AG08396 (cell line): ENCODE results near the gene HJURP.

ENCODE experiments used
- DNase-seq: peaks from one replicate; pipeline ENCODE4 v3.0.0; 2012; ENCODE audit warnings: low spot score, mixed read lengths

The HJURP gene

DNA sequence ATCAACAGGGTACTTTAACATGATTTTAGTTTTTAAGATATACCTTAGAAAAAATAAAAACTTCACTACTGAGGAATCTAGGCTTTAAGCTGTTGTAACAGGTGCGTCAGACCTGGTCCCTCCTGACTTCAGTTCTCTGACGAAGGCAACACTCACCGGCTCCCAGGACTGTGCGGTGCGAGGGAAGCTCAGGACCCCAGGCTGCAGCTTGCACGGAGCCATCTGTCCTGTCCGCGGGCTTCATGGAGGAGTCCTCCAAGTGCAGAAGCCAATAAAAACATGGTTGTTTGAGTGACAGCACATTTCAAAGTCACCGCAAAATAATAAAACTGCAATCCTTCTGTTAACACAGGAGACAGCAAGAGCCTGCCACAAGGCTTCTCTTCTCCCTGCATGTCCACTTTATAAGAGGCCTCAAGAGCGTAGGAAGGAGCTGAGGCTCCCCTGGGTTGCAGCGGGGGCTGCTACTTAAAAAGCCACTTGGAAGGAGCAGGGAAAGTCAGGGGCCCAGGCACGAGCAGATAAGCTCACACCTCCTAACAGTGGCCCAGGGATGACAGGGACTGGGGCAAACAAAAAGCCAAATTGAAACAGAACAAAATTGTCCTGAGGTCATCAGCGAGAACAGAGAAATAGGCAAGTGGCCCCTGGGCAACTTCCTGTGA is 4.6 kb downstream of the HJURP start:
- DNase-seq, result no peak

DNA sequence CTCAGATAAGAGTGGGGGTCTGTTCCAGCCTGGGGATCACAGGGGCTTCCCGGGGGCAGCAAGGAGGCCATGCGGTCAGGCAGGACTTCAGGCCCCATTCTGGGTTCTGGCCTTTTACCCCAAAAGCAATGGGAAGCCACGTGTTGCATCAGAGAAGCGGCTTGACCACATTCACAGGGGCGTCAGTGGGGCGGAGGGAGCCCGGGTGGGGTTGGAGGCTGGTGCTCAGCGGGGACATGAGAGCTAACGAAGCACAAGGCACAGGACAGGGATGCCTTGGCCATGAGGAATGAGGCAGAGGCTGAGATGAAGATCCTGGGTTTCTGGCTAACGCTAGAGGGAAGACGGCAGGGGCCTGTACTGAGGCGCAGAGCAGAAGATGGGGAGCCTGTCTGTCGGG is 6.1 kb downstream of the HJURP start:
- DNase-seq, result no peak

DNA sequence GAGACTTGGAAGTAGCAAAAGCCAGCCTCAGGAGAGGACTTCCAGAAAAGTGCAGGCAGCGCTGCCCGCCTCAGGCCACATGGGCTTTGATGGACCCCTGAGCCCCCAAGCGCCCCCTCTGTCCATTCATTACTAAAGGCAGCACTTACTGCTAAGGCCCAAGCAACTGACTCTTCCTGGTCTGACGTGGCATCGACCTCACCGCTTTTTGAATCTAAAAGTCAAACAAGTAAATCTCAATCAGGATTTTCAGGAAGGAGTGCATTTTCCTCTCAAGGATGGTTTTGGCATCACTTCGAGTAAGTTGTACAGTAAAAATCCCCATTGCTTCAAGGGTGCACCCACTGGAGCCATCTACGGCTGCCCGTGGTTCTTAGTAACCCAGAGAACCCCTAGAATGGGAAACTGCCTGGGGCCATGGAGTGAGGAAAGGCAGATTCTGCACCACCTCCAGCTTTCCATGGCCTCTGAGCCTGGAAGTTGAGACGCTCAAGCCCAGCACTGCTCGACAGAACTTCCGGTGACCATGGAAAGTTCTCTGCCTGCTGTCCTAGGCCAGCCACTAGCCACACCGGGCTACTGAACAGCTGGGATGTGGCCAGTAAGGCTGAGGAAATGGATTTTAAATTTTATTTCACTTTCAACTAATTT is 7.0 kb downstream of the HJURP start:
- no peak for DNase-seq

DNA sequence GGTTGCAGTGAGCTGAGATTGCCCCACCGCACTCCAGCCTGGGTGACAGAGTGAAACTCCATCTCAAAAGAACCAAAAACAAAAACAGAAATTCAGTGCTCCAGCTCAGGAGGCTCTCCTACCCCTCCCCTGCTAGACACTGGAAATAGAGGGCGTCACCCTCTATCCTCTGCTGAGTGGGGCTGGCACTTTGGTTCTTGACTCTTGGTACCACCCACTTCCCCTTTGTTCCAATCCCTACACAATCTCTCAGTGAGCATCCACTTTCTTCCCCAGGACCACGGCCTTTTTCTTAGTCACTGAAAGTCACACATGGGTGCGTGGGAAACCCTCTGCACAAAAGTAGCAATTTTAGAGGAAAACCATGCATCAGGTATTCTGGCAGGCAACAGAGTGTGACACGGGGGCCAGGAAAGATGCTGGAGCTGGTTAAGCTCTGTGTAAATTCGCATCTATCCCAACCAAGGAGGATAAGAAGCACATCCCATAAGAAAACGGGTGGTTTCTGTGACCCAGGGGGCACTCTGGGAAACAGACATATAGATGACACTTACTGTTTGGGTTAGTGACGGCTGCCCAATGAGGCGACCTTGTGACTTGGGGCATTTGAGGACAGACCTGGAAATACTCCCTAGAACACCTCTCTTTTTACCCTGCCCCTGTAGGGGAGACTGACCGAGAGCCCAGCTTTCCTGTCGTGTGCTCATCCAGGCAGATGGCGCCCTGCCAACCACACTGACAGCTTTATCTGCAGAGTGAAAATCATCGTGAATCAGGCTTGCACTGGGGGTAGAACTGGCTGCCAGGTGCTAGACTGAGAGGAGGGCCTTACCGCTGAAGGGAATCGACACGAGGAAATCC is 7.7 kb downstream of the HJURP start:
- no peak for DNase-seq

DNA sequence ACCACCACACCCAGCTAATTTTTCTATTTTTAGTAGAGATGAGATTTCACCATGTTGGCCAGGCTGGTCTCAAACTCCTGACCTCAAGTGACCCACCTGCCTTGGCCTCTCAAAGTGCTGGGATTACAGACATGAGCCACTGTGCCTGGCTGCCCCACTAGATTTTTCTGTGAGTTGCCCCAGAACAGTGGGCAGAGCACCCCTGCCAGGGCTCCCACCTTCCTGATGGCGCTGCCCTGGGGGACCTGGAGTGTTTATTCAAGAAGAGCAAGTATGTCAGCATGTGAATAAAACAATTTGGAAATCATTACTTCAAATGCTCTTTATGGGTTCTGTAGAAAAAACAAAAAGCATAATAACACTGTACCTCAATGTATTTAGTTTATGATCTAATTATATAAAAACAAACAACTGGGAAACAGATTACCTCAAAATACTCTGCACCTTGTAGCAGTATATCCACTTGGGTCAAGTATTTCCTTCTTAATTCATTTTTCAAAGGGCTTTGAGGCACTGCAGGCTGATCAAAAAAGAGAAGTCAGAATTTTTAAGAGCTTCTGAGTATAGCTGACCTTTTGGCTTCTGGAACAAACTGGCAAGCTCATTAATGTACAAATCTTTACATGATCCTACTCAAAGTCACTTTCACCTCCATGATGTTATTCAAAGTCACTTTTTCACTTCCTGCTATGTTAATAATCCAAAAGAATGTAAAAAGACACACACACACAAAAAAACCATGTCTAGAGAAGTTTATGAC is 8.9 kb downstream of the HJURP start:
- no peak for DNase-seq

GRCh38 chr2:233844836-233845235 is 9.5 kb downstream of the HJURP start:
- no peak for DNase-seq

DNA sequence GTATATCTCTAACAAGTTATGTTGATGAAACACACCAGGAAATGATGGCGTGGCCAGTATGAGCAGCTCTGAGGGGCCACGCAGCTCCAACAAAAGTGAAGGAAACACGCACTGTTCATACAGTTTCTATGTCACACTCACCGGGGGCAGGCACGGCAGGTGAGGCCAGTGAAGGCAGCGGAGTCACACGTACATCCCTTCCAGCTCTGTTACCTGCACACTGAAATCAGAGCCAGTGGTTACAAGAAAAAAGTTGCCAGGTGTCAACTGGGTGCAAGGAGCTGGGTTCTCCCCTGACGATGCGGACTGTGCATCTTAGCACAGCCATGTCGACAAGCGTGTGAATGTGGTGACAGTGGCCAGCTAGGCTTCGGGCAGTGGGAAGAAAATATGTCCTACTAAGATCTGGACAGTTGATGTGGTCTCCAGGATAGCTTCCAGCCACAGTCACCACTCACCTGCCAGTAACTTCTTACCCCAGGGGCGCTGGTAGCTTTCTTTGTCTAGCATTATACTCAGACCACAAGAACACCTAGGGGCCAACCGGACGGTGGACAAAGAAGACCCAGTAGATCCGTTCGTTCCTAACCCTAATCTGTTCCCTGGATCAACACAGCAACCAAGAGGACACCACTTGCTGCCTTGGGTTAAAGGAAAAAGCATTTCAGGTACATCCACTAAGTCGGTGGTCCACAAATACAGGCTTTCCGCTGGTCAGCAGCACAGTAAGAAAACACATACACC is 10.1 kb downstream of the HJURP start:
- DNase-seq, result no peak

DNA sequence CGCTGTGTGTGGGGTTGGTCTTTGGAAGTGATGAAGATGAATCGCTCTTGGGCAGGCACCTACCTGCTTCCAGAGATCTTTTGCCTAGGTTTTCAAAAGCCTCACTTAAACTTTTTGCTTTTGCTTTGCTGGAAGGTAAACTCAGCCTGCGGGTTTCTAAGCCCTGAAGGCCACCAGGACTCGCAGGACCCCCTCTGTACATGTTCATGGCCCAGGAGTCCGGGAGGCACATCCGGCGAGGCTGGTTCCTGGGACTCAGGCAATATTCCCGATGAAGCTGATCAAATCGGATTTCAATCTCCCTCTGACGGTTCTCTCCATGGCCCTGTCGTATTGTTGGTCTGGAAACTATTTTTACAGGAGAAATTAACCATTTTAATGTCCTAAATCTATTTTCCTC is 13.2 kb downstream of the HJURP start:
- DNase-seq, result no peak

DNA sequence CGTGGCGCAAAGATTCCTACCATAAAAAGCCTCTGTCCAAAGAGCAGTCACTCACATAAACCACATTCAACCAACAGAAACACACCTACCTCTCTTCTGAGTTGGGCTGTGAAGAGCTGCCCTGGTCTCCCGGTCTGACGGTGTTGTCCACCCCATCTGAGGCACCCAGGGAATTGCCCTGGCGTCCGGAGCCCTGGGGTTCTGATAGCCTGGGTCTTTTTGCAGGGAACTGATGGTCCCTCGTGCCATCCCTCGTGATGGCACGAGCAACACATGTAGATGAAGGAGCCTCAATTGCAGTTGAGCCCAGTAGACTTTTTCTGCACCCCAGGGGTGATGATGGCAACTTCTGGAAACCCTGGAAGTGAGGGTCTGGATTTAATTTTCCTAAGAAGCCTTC is 13.8 kb downstream of the HJURP start:
- no peak for DNase-seq

GRCh38 chr2:233839447-233839820 is 14.9 kb downstream of the HJURP start:
- no peak for DNase-seq

GRCh38 chr2:233838726-233839446 is 15.4 kb downstream of the HJURP start:
- no peak for DNase-seq

- no peak for DNase-seq
These were observed 16.1 kb downstream of the HJURP start for GRCh38 chr2:233838251-233838650.

- no peak for DNase-seq
These were observed 16.6 kb downstream of the HJURP start for GRCh38 chr2:233837694-233838229.

DNA sequence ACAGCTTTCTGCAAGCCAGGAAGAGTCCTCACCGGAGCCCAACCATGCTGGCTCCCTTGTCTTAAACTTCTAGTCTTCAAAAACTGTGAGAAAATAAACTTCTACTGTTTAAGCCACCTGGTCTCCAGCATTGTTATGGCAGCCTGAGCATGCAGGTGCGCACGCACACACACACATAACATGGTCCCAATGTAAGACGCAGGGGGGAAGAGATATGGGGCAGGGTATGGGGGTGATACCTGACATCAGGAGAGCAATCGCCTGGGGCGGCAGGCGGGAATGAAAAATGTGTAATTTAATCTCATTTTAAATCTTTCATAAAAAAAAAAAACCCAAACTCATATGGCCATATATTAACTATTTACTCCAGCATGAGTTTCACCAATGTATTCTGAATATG is 18.0 kb downstream of the HJURP start:
- no peak for DNase-seq

GRCh38 chr2:233835230-233836186 is 18.8 kb downstream of the HJURP start:
- DNase-seq, result no peak

DNA sequence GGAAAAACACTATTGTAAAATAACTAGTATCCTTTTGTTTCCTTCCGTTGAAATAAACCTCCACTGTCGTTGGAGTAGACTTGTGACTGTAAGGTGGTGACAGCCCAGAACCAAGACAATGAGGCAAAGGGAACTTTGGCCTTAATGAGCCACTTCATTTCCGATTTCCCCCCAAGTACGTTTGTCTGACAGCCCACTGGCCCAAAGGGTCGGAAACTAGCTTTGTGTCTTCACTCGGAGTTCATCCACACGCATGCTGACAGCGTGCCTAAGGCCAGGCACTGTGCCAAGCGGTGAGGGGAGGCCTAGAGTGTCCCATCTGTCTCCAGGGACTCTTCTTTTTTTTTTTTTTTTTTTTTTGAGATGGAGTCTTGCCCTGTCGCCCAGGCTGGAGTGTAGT is 21.0 kb downstream of the HJURP start:
- no peak for DNase-seq

- peak; percentile 67 for DNase-seq
These were observed 21.4 kb downstream of the HJURP start for GRCh38 chr2:233832869-233833311.

GRCh38 chr2:233832414-233832813 is 21.9 kb downstream of the HJURP start:
- no peak for DNase-seq

DNA sequence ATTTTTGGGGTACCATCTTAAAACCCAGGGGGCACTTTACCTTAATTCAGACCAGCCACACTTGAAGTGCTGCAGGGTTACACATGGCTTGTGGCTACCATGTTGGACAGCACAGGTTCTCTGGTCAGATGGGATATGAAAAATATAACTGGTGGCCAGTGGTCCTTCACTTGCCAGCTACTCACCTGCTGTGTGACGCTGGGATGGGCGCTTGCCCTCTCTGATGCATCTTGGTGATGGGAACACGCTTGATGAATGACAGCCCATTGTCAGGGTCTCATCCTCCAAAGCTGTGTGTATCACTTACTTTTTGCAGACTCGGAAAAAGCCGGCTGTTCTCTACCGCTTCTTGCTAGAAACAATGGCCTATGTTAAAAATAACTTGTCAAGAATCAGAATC is 22.5 kb downstream of the HJURP start:
- DNase-seq, result no peak
